GM19328 (cell line): ENCODE data around the gene AANAT.

Source experiments
- ATAC-seq: cut with Tn5 transposase; IDR thresholded peaks from one replicate; pipeline ENCODE4 v1.9.1; 2021; ENCODE audit warnings: mild to moderate bottlenecking, moderate library complexity; ENCODE audit not compliant: unreplicated experiment

AANAT gene

GRCh38 chr17:76485569-76485968, 18.2 kb downstream of the AANAT start:
- ATAC-seq: no peak

GRCh38 chr17:76487451-76488192, 20.2 kb downstream of the AANAT start:
- ATAC-seq: no peak

GRCh38 chr17:76490112-76490710, 22.8 kb downstream of the AANAT start:
- ATAC-seq: no peak

- ATAC-seq: no peak
These were observed 24.1 kb downstream of the AANAT start for GRCh38 chr17:76491271-76492122.

- no peak for ATAC-seq
These were observed 25.0 kb downstream of the AANAT start for GRCh38 chr17:76492123-76492988.

GRCh38 chr17:76492989-76493501, 25.6 kb downstream of the AANAT start:
- no peak for ATAC-seq

- no peak for ATAC-seq
These were observed 26.2 kb downstream of the AANAT start for GRCh38 chr17:76493505-76494167.

GRCh38 chr17:76495663-76496400, 28.4 kb downstream of the AANAT start:
- ATAC-seq: no peak

- ATAC-seq: no peak
These were observed 29.1 kb downstream of the AANAT start for GRCh38 chr17:76496464-76496863.

GRCh38 chr17:76497699-76497978, 30.2 kb downstream of the AANAT start:
- ATAC-seq: no peak

GRCh38 chr17:76497979-76498875, 30.8 kb downstream of the AANAT start:
- ATAC-seq: no peak

GRCh38 chr17:76498876-76499251, 31.5 kb downstream of the AANAT start:
- ATAC-seq: no peak

- no peak for ATAC-seq
These were observed 31.9 kb downstream of the AANAT start for GRCh38 chr17:76499267-76499667.

GRCh38 chr17:76500074-76500746, 32.8 kb downstream of the AANAT start:
- ATAC-seq: no peak

GRCh38 chr17:76500747-76501017, 33.3 kb downstream of the AANAT start:
- ATAC-seq: no peak

GRCh38 chr17:76501018-76501826, 33.8 kb downstream of the AANAT start, which contains the start of gene RHBDF2:
RHBDF2 (minus strand) TSS chr17:76501423; CDS start chr17:76481524, 19,899 bp downstream.
- ATAC-seq: peak; percentile 75

- ATAC-seq: no peak
These were observed 34.5 kb downstream of the AANAT start for GRCh38 chr17:76501827-76502307.
